IMR-90 (cell line): Measurements from ENCODE around the gene GKAP1. TPM values are rescaled to one million over a fixed set of nuclear protein-coding genes. Genes with fewer than 3 reads are reported as not detected.

Experiments
- ATAC-seq: fragments of 200-7000 bp; cut with Tn5 transposase; 2 replicates; pipeline ENCODE4 v1.9.1; 2020; ENCODE audit warnings: low read depth, mild to moderate bottlenecking, moderate library complexity
- BruUV-seq: library from RNA; stranded (reverse); fragments of 400-500 nt; replicated peaks from 2 replicates; lab custom pipeline; 2021; lab: Mats Ljungman, UMichigan
- CTCF ChIA-PET: fragments of 300-600 bp; formaldehyde crosslinking; extraction: SDS; loops from one replicate; lab custom pipeline; 2021; ENCODE audit warnings: antibody characterized with exemption; lab: Yijun Ruan, JAX
- POLR2A ChIA-PET: fragments of 300-600 bp; sonication (Branson Sonifier 250); formaldehyde crosslinking; loops from one replicate; lab custom pipeline; 2022; ENCODE audit warnings: antibody characterized with exemption; ENCODE audit not compliant: unreplicated experiment; lab: Charles Lee
- DNase-seq: peaks from one replicate; pipeline ENCODE4 v3.0.0; 2013
- H2AFZ ChIP-seq: replicated peaks from 2 replicates; pipeline ENCODE3; 2013; ENCODE audit warnings: low read length, mild to moderate bottlenecking; ENCODE audit not compliant: poor library complexity
- H2AK5ac ChIP-seq: 2 replicates; pipeline ENCODE4 v1.6.1; 2013; ENCODE audit warnings: low read depth, low read length, inconsistent platforms
- H2AK9ac ChIP-seq: replicated peaks from 2 replicates; pipeline ENCODE3; 2013; ENCODE audit warnings: mild to moderate bottlenecking, low read depth, low read length, moderate library complexity; ENCODE audit not compliant: poor library complexity
- H2BK120ac ChIP-seq: 2 replicates; pipeline ENCODE4 v1.6.1; 2013; ENCODE audit warnings: low read depth, low read length, inconsistent platforms
- H2BK15ac ChIP-seq: 3 replicates; pipeline ENCODE4 v1.6.1; 2013; ENCODE audit warnings: low read depth, low read length, inconsistent platforms
- H2BK20ac ChIP-seq: 2 replicates; pipeline ENCODE4 v1.6.1; 2013; ENCODE audit warnings: low read depth, mild to moderate bottlenecking, inconsistent platforms, low read length, moderate library complexity
- H2BK5ac ChIP-seq: 2 replicates; pipeline ENCODE4 v1.6.1; 2013; ENCODE audit warnings: mild to moderate bottlenecking, low read depth, low read length, inconsistent platforms; ENCODE audit not compliant: poor library complexity, severe bottlenecking
- H3K14ac ChIP-seq: replicated peaks from 2 replicates; pipeline ENCODE4 v1.6.1; 2013; ENCODE audit warnings: low read depth, low read length, inconsistent platforms
- H3K18ac ChIP-seq: 2 replicates; pipeline ENCODE4 v1.6.1; 2013; ENCODE audit warnings: low read depth, low read length, control low read depth
- H3K23ac ChIP-seq: 2 replicates; pipeline ENCODE4 v1.6.1; 2013; ENCODE audit warnings: low read depth, low read length, inconsistent platforms
- H3K27ac ChIP-seq: 2 replicates; pipeline ENCODE4 v1.5.1; 2013; ENCODE audit warnings: mild to moderate bottlenecking, control low read depth, low read length; ENCODE audit not compliant: insufficient read depth
- H3K27me3 ChIP-seq: 2 replicates; pipeline ENCODE4 v1.6.1; 2013; ENCODE audit warnings: low read length; ENCODE audit not compliant: control insufficient read depth, insufficient read depth
- H3K36me3 ChIP-seq: 2 replicates; pipeline ENCODE4 v1.6.1; 2013; ENCODE audit warnings: low read length, mixed read lengths; ENCODE audit not compliant: control insufficient read depth, insufficient read depth
- H3K4ac ChIP-seq: 2 replicates; pipeline ENCODE4 v1.6.1; 2013; ENCODE audit warnings: low read depth, low read length, inconsistent platforms
- H3K4me1 ChIP-seq: 2 replicates; pipeline ENCODE4 v1.6.1; 2013; ENCODE audit warnings: low read length, mixed read lengths; ENCODE audit not compliant: control insufficient read depth, insufficient read depth
- H3K4me2 ChIP-seq: 2 replicates; pipeline ENCODE4 v1.6.1; 2013; ENCODE audit warnings: low read depth, mild to moderate bottlenecking, control low read depth, low read length, moderate library complexity
- H3K4me3 ChIP-seq: 2 replicates; pipeline ENCODE4 v1.5.1; 2013; ENCODE audit warnings: low read depth, mild to moderate bottlenecking, control low read depth, low read length, moderate library complexity; ENCODE audit not compliant: insufficient read depth
- H3K56ac ChIP-seq: 2 replicates; pipeline ENCODE4 v1.6.1; 2013; ENCODE audit warnings: low read length, inconsistent platforms; ENCODE audit not compliant: insufficient read depth; ENCODE audit errors: extremely low read depth
- H3K79me1 ChIP-seq, 2 experiments: 2 replicates each; pipeline ENCODE4 v1.6.1; 2013; ENCODE audit warnings: low read length in 2 of 2, inconsistent platforms in 1 of 2, low read depth in 1 of 2
- H3K9ac ChIP-seq: 2 replicates; pipeline ENCODE4 v1.6.1; 2013; ENCODE audit warnings: low read depth, low read length, control low read depth
- H3K9me1 ChIP-seq: 2 replicates; pipeline ENCODE4 v1.6.1; 2013; ENCODE audit warnings: low read length, inconsistent platforms; ENCODE audit not compliant: insufficient read depth
- H3K9me3 ChIP-seq: 2 replicates; pipeline ENCODE4 v1.6.1; 2013; ENCODE audit warnings: low read length; ENCODE audit not compliant: control insufficient read depth, insufficient read depth
- H4K20me1 ChIP-seq: 2 replicates; pipeline ENCODE4 v1.6.1; 2013; ENCODE audit warnings: low read length, inconsistent platforms; ENCODE audit not compliant: insufficient read depth
- H4K5ac ChIP-seq: 2 replicates; pipeline ENCODE4 v1.6.1; 2013; ENCODE audit warnings: mild to moderate bottlenecking, low read depth, low read length, control low read depth
- H4K8ac ChIP-seq, 2 experiments: 2 replicates each; pipeline ENCODE4 v1.6.1; 2013; ENCODE audit warnings: low read depth in 2 of 2, low read length in 2 of 2, control low read depth in 1 of 2, inconsistent platforms in 1 of 2
- H4K91ac ChIP-seq: 2 replicates; pipeline ENCODE4 v1.6.1; 2013; ENCODE audit warnings: low read depth, low read length, inconsistent platforms; ENCODE audit not compliant: insufficient read depth
- BHLHE40 ChIP-seq: fragments of 150-350 bp; IDR thresholded peaks from 2 replicates; pipeline ENCODE4 v1.6.1; 2016; ENCODE audit warnings: mild to moderate bottlenecking, low read depth, low read length
- CEBPB ChIP-seq: IDR thresholded peaks from 2 replicates; pipeline ENCODE4 v1.6.1; 2012; ENCODE audit warnings: low read depth, low read length, improper control_type of control experiment
- CHD1 ChIP-seq: IDR thresholded peaks from 2 replicates; pipeline ENCODE4 v1.6.1; 2012; ENCODE audit warnings: low read depth, low read length, improper control_type of control experiment
- CTCF ChIP-seq: conservative IDR thresholded peaks from 2 replicates; pipeline ENCODE4 v1.5.1; 2012; ENCODE audit warnings: mild to moderate bottlenecking, low read depth, low read length, improper control_type of control experiment
- ELK1 ChIP-seq: fragments of 150-350 bp; IDR thresholded peaks from 2 replicates; pipeline ENCODE4 v1.6.1; 2016; ENCODE audit warnings: low read depth, mild to moderate bottlenecking, low read length, moderate library complexity, borderline replicate concordance
- FOS ChIP-seq: fragments of 150-350 bp; IDR thresholded peaks from 2 replicates; pipeline ENCODE4 v1.6.1; 2016; ENCODE audit warnings: low read depth, low read length
- MAFK ChIP-seq: IDR thresholded peaks from 2 replicates; pipeline ENCODE4 v1.6.1; 2012; ENCODE audit warnings: low read depth, low read length, improper control_type of control experiment
- MAZ ChIP-seq: IDR thresholded peaks from 2 replicates; pipeline ENCODE4 v1.6.1; 2012; ENCODE audit warnings: low read depth, mild to moderate bottlenecking, low read length, improper control_type of control experiment, moderate library complexity, borderline replicate concordance
- MXI1 ChIP-seq: IDR thresholded peaks from 2 replicates; pipeline ENCODE4 v1.6.1; 2012; ENCODE audit warnings: low read depth, mild to moderate bottlenecking, low read length, moderate library complexity, borderline replicate concordance
- NFE2L2 ChIP-seq: fragments of 150-350 bp; IDR thresholded peaks from 2 replicates; pipeline ENCODE4 v1.6.1; 2016; ENCODE audit warnings: low read depth, mild to moderate bottlenecking, low read length
- POLR2A ChIP-seq: IDR thresholded peaks from 2 replicates; pipeline ENCODE4 v1.6.1; 2012; ENCODE audit warnings: mild to moderate bottlenecking, low read depth, low read length
- RAD21 ChIP-seq: IDR thresholded peaks from 2 replicates; pipeline ENCODE4 v1.6.1; 2012; ENCODE audit warnings: low read length, improper control_type of control experiment
- RCOR1 ChIP-seq: IDR thresholded peaks from 2 replicates; pipeline ENCODE4 v1.6.1; 2012; ENCODE audit warnings: mild to moderate bottlenecking, low read length, improper control_type of control experiment; ENCODE audit not compliant: insufficient replicate concordance
- RFX5 ChIP-seq: IDR thresholded peaks from 2 replicates; pipeline ENCODE4 v1.8.0; 2012; ENCODE audit warnings: low read depth, mild to moderate bottlenecking, low read length, moderate library complexity
- SMC3 ChIP-seq: fragments of 150-350 bp; IDR thresholded peaks from 2 replicates; pipeline ENCODE4 v1.6.1; 2016; ENCODE audit warnings: low read depth, mild to moderate bottlenecking, antibody characterized with exemption, low read length, moderate library complexity
- USF2 ChIP-seq: fragments of 150-350 bp; IDR thresholded peaks from 2 replicates; pipeline ENCODE4 v1.6.1; 2017; ENCODE audit warnings: mild to moderate bottlenecking, antibody characterized with exemption, low read length, low read depth
- WGBS, 2 experiments: methylation state at CpG; one replicate each; pipeline versions ENCODE4 v1.1.5 to v1.1.7; 2013; ENCODE audit warnings: missing lambda C conversion rate in 2 of 2; ENCODE audit not compliant: insufficient read length in 1 of 2; ENCODE audit errors: extremely low coverage in 2 of 2; 5-methylcytosine and 5-hydroxymethylcytosine counted together
- dilution Hi-C: fragments of 300-500 bp; cut with HindIII; formaldehyde crosslinking; loops from one replicate; pipeline ENCODE4 v1.14.3; 2018; ENCODE audit warnings: low sequenced_read_pairs; ENCODE audit not compliant: unreplicated experiment
- in situ Hi-C: fragments of 300-500 bp; cut with MboI; formaldehyde crosslinking; loops from 3 replicates; pipeline ENCODE4 v1.14.3; 2019; ENCODE audit warnings: low sequenced_read_pairs, inconsistent platforms, mixed read lengths
- intact Hi-C: fragments of 100-400 bp; cut with micrococcal nuclease; formaldehyde crosslinking; loops from 2 replicates; pipeline ENCODE4 v1.10.0; 2022
- polyA plus RNA-seq, 3 experiments: library from polyadenylated mRNA; depleted of rRNA; stranded (reverse); fragments of >200 nt; gene quantifications; 2 replicates each; pipeline ENCODE4 v1.2.3, GENCODE V29; 2012; ENCODE audit warnings: low replicate concordance in 1 of 3
- total RNA-seq: library from RNA; depleted of rRNA; stranded (reverse); fragments of >200 nt; gene quantifications from 2 replicates; pipeline ENCODE4 v1.2.3, GENCODE V29; 2012

GKAP1 gene
- total and polyA plus RNA-seq, 2 of the 4 experiments (the other 2 are of a cell fraction), result 0.18 to 1.4 TPM

- H3K9ac ChIP-seq, result no peak overlapping the region
- H3K56ac ChIP-seq, result no peak overlapping the region
- no peak overlapping the region for H3K23ac ChIP-seq
- H2BK20ac ChIP-seq, result no peak overlapping the region
- H3K9me3 ChIP-seq, result no peaks in the 10 kb centered on the region
- no peak overlapping the region for H4K91ac ChIP-seq
- no peak overlapping the region for H3K4me3 ChIP-seq
- no peaks in the 10 kb centered on the region for H3K9me1 ChIP-seq
- no peak for TF ChIP-seq POLR2A
- TF ChIP-seq CHD1, result no peak
- TF ChIP-seq NFE2L2, result no peak
- TF ChIP-seq USF2, result no peak
- no peak for TF ChIP-seq FOS
- TF ChIP-seq BHLHE40, result no peak
- no peak for TF ChIP-seq CTCF
- TF ChIP-seq MAFK, result no peak
- TF ChIP-seq RFX5, result no peak
- TF ChIP-seq MXI1, result no peak
- TF ChIP-seq ELK1, result no peak
- no peak for TF ChIP-seq RAD21
- no peak for TF ChIP-seq SMC3
- TF ChIP-seq CEBPB, result no peak
- no peak for TF ChIP-seq MAZ
- no peak for TF ChIP-seq RCOR1
- in situ Hi-C loops (no loop called here), dilution Hi-C loops (no loop called here), intact Hi-C loops (no loop called here)
- H2AK9ac ChIP-seq, result no peak overlapping the region
- BruUV-seq, result no TSS peak
- H2BK15ac ChIP-seq, result no peak overlapping the region
- H3K4me2 ChIP-seq, result no peak overlapping the region
- H3K18ac ChIP-seq, result no peak overlapping the region
- H3K14ac ChIP-seq, result no peak overlapping the region
- ATAC-seq (no peak), DNase-seq (no peak)
- ChIA-PET POLR2A (no interaction called here), CTCF (no interaction called here)
- no peak overlapping the region for H3K27ac ChIP-seq
- no peaks in the 10 kb centered on the region for H3K79me1 ChIP-seq
- H4K20me1 ChIP-seq, result no peaks in the 10 kb centered on the region
- H2BK5ac ChIP-seq, result no peak overlapping the region
- H4K5ac ChIP-seq, result no peak overlapping the region
- H2AK5ac ChIP-seq, result no peak overlapping the region
- H3K4ac ChIP-seq, result no peak overlapping the region
- no peak overlapping the region for H4K8ac ChIP-seq
- H3K4me1 ChIP-seq, result no peaks in the 10 kb centered on the region
- H3K27me3 ChIP-seq, result no peaks in the 10 kb centered on the region; the same call in none of the 2 replicates
- H3K36me3 ChIP-seq, result no peaks in the 10 kb centered on the region
- H2AFZ ChIP-seq, result no peak overlapping the region
- H2BK120ac ChIP-seq, result no peak overlapping the region
- no CpG with 5 or more reads among the region's 2 CpGs for WGBS, 2 experiments
Measured at GRCh38 chr9:83722726-83723495, 94.7 kb downstream of the GKAP1 start.
